Cardiac muscle cell (in vitro differentiated cells and primary cell): ENCODE results near the gene NME7. TPM values are rescaled to one million over a fixed set of nuclear protein-coding genes. Genes with fewer than 3 reads are reported as not detected.

Experiments
- DNase-seq, 2 donors: peaks; one replicate each; pipeline versions ENCODE4 v3.0.0 to v3.0.0-alpha.2; 2010 to 2017; ENCODE audit warnings: low read depth in 1 of 2, low spot score in 1 of 2
- H3K27ac ChIP-seq: fragments of 200-600 bp; sonication (generic); 2 replicates; pipeline ENCODE4 v1.5.1; 2016
- H3K27me3 ChIP-seq: fragments of 200-600 bp; sonication (generic); 2 replicates; pipeline ENCODE4 v1.6.0; 2016; ENCODE audit warnings: control low read depth
- H3K36me3 ChIP-seq: fragments of 200-600 bp; sonication (generic); 2 replicates; pipeline ENCODE4 v1.5.1; 2016; ENCODE audit warnings: control low read depth
- H3K4me1 ChIP-seq: fragments of 200-600 bp; sonication (generic); 2 replicates; pipeline ENCODE4 v1.8.1; 2017; ENCODE audit warnings: low read depth, mild to moderate bottlenecking, mixed run types
- H3K4me3 ChIP-seq: fragments of 200-600 bp; sonication (generic); 2 replicates; pipeline ENCODE4 v1.5.1; 2016; ENCODE audit warnings: mild to moderate bottlenecking
- H3K9me3 ChIP-seq: fragments of 200-600 bp; sonication (generic); 2 replicates; pipeline ENCODE4 v1.5.1; 2017; ENCODE audit warnings: low read depth, mild to moderate bottlenecking, control low read depth
- CTCF ChIP-seq: IDR thresholded peaks from 2 replicates; pipeline ENCODE4 v1.5.1; 2012; ENCODE audit warnings: low read depth, mild to moderate bottlenecking, low read length
- polyA plus RNA-seq: library from polyadenylated mRNA; unstranded; fragments of >200 nt; fragmentation: Nextera tagmentation; extraction: Ambion mirVana; gene quantifications from 2 replicates; pipeline ENCODE4 v1.2.1, GENCODE V29; 2016
- total RNA-seq: library from RNA; depleted of rRNA; stranded (reverse); fragments of >200 nt; gene quantifications from 2 replicates; pipeline ENCODE4 v1.2.3, GENCODE V29; 2016

NME7 gene
- total and polyA plus RNA-seq, 2 experiments from 2014 or later, result 10.1 to 110 TPM

- Histone ChIP-seq H3K4me1 (no peaks in the 10 kb centered on the region), H3K4me3 (no peak overlapping the region), H3K9me3 (no peaks in the 10 kb centered on the region), H3K36me3 (no peaks in the 10 kb centered on the region), H3K27me3 (no peaks in the 10 kb centered on the region), H3K27ac (no peak overlapping the region)
- peak in 1 of 2 donors; percentile 56 for DNase-seq
- no peak for TF ChIP-seq CTCF
Measured at GRCh38 chr1:169271098-169271497, 96.5 kb downstream of the NME7 start.

- no peaks in the 10 kb centered on the region for H3K4me1 ChIP-seq
- no peak for TF ChIP-seq CTCF
- DNase-seq, result no peak
- no peak overlapping the region for H3K4me3 ChIP-seq
- H3K27ac ChIP-seq, result no peak overlapping the region
- no peaks in the 10 kb centered on the region for H3K36me3 ChIP-seq
- no peaks in the 10 kb centered on the region for H3K27me3 ChIP-seq
- no peaks in the 10 kb centered on the region for H3K9me3 ChIP-seq
Measured at GRCh38 chr1:169266133-169266532, 101.5 kb downstream of the NME7 start.

- Histone ChIP-seq H3K4me3 (no peak overlapping the region), H3K36me3 (no peaks in the 10 kb centered on the region), H3K27me3 (no peaks in the 10 kb centered on the region), H3K9me3 (no peaks in the 10 kb centered on the region), H3K27ac (no peak overlapping the region), H3K4me1 (no peaks in the 10 kb centered on the region)
- DNase-seq, result no peak
- no peak for TF ChIP-seq CTCF
Measured at GRCh38 chr1:169263059-169263458, 104.5 kb downstream of the NME7 start.

- no peak for DNase-seq
- no peaks in the 10 kb centered on the region for H3K4me1 ChIP-seq
- no peak overlapping the region for H3K4me3 ChIP-seq
- no peaks in the 10 kb centered on the region for H3K9me3 ChIP-seq
- no peak overlapping the region for H3K27ac ChIP-seq
- TF ChIP-seq CTCF, result no peak
- no peaks in the 10 kb centered on the region for H3K27me3 ChIP-seq
- H3K36me3 ChIP-seq, result no peaks in the 10 kb centered on the region
Measured at GRCh38 chr1:169261884-169262283, 105.7 kb downstream of the NME7 start.

- Histone ChIP-seq H3K9me3 (no peaks in the 10 kb centered on the region), H3K27ac (no peak overlapping the region), H3K4me1 (no peaks in the 10 kb centered on the region), H3K36me3 (no peaks in the 10 kb centered on the region), H3K27me3 (no peaks in the 10 kb centered on the region), H3K4me3 (no peak overlapping the region)
- no peak for TF ChIP-seq CTCF
- no peak for DNase-seq
Measured at GRCh38 chr1:169260478-169261151, 107.0 kb downstream of the NME7 start.
